A549 (cell line): Measurements from ENCODE around the gene CRTC3. TPM values are rescaled to one million over a fixed set of nuclear protein-coding genes. Genes with fewer than 3 reads are reported as not detected.

Source experiments
- ATAC-seq, 2 experiments: fragments of 200-7000 bp in 1 of 2; fragments of >200 bp in 1 of 2; cut with Nextera tagmentation in 1 of 2; cut with Tn5 transposase in 1 of 2; 3 replicates each; pipeline versions ENCODE4 v1.8.0 to v1.9.1; 2018 to 2020; ENCODE audit warnings: mild to moderate bottlenecking in 1 of 2, moderate library complexity in 1 of 2
- CTCF ChIA-PET: fragments of 300-600 bp; sonication (Branson Sonifier 250); formaldehyde crosslinking; extraction: SDS; loops from one replicate; lab custom pipeline; 2021; ENCODE audit warnings: antibody characterized with exemption, inconsistent platforms; lab: Yijun Ruan, JAX
- POLR2A ChIA-PET: fragments of 350-600 bp; formaldehyde crosslinking; extraction: SDS; loops from one replicate; lab custom pipeline; 2021; ENCODE audit warnings: antibody characterized with exemption, inconsistent platforms; lab: Yijun Ruan, JAX
- DNase-seq, 2 experiments: peaks; one replicate each; pipeline versions ENCODE4 v3.0.0 to v3.0.0-alpha.2; 2011 to 2016; ENCODE audit warnings: low read depth in 1 of 2, low spot score in 1 of 2
- FAIRE-seq: peaks from 2 replicates; lab custom pipeline; 2011; peaks lifted over from hg19 to GRCh38; lab: Jason Lieb, UNC
- H3K27ac ChIP-seq, 2 experiments: fragments of >200 bp; sonication (Bioruptor Twin); formaldehyde crosslinking; 3 replicates each; pipeline ENCODE4 v1.5.1; 2016 to 2017
- H3K4me1 ChIP-seq: fragments of >200 bp; sonication (Bioruptor Twin); formaldehyde crosslinking; 3 replicates; pipeline ENCODE4 v1.6.1; 2016
- H3K4me2 ChIP-seq: fragments of >200 bp; sonication (Bioruptor Twin); formaldehyde crosslinking; 3 replicates; pipeline ENCODE4 v1.6.1; 2016
- H3K4me3 ChIP-seq: fragments of >200 bp; sonication (Bioruptor Twin); formaldehyde crosslinking; 3 replicates; pipeline ENCODE4 v1.5.1; 2016
- H3K9me3 ChIP-seq: fragments of >200 bp; sonication (Bioruptor Twin); formaldehyde crosslinking; 3 replicates; pipeline ENCODE4 v1.6.1; 2016
- BHLHE40 ChIP-seq: IDR thresholded peaks from 2 replicates; pipeline ENCODE4 v1.6.1; 2012; ENCODE audit warnings: low read depth, low read length, inconsistent platforms
- CHD4 ChIP-seq: fragments of 200-600 bp; sonication (generic); IDR thresholded peaks from 2 replicates; pipeline ENCODE4 v1.6.1; 2016; ENCODE audit warnings: antibody characterized with exemption, mild to moderate bottlenecking, borderline replicate concordance
- ELK1 ChIP-seq: fragments of 150-350 bp; IDR thresholded peaks from 2 replicates; pipeline ENCODE4 v1.6.1; 2014; ENCODE audit warnings: low read depth, mild to moderate bottlenecking, low read length
- EP300 ChIP-seq, 2 experiments: fragments of >200 bp; sonication (Bioruptor Twin); formaldehyde crosslinking; IDR thresholded peaks; 2 replicates in 1 of 2; 3 replicates in 1 of 2; pipeline ENCODE4 v1.6.1; 2016 to 2017
- HMGXB4 ChIP-seq: fragments of 250-450 bp; sonication (Bioruptor Pico); IDR thresholded peaks from 2 replicates; pipeline ENCODE4 v1.5.0; 2021; ENCODE audit warnings: mild to moderate bottlenecking, moderate library complexity, borderline replicate concordance
- HOXA7 ChIP-seq: fragments of 250-450 bp; sonication (Bioruptor Pico); IDR thresholded peaks from 2 replicates; pipeline ENCODE4 v1.5.0; 2020; ENCODE audit warnings: mild to moderate bottlenecking, moderate library complexity
- JUN ChIP-seq, 2 experiments: fragments of >200 bp; sonication (Bioruptor Twin); formaldehyde crosslinking; IDR thresholded peaks; 2 replicates in 1 of 2; 3 replicates in 1 of 2; pipeline ENCODE4 v1.6.1; 2016 to 2017
- MAFK ChIP-seq: fragments of 450-650 bp; IDR thresholded peaks from 2 replicates; pipeline ENCODE4 v1.6.1; 2014; ENCODE audit not compliant: partially characterized antibody
- MAX ChIP-seq: IDR thresholded peaks from 2 replicates; pipeline ENCODE4 v1.6.1; 2012
- NFE2L2 ChIP-seq: fragments of 150-350 bp; conservative IDR thresholded peaks from 2 replicates; pipeline ENCODE4 v1.6.1; 2014; ENCODE audit warnings: low read length
- POLR2A ChIP-seq: IDR thresholded peaks from 2 replicates; pipeline ENCODE4 v1.6.1; 2012; ENCODE audit warnings: mild to moderate bottlenecking, low read length
- RARB ChIP-seq: fragments of 250-450 bp; sonication (Bioruptor Pico); IDR thresholded peaks from 2 replicates; pipeline ENCODE4 v1.8.0; 2021; ENCODE audit warnings: mild to moderate bottlenecking, moderate library complexity
- USF2 ChIP-seq: fragments of 450-650 bp; IDR thresholded peaks from 2 replicates; pipeline ENCODE4 v1.6.1; 2014; ENCODE audit warnings: antibody characterized with exemption
- WGBS: methylation state at CpG from one replicate; pipeline ENCODE4 v1.1.6; 2017; ENCODE audit errors: missing lambda C conversion rate; 5-methylcytosine and 5-hydroxymethylcytosine counted together
- polyA plus RNA-seq, 4 experiments: library from polyadenylated mRNA; depleted of rRNA in 3 of 4; stranded (reverse); fragments of >200 nt; fragmentation: RNase III in 1 of 4; extraction: RNeasy Plus Mini Kit Qiagen cat#74134 plus additional on column Dnase treatment in 1 of 4; gene quantifications; 2 replicates in 3 of 4; 3 replicates in 1 of 4; pipeline ENCODE4 v1.2.3, GENCODE V29; 2011 to 2017

CRTC3 gene
- polyA plus RNA-seq, 2 of the 4 experiments (the other 2 are of a cell fraction): 17.5 to 30.5 TPM

GRCh38 chr15:90691369-90691768, 161.6 kb downstream of the CRTC3 start:
- ATAC-seq: peak in 1 of 2 experiments; percentile 52; a peak in 2 of 6 replicates
- H3K4me1 ChIP-seq: no peaks in the 10 kb centered on the region
- no peak overlapping the region for H3K27ac ChIP-seq
- H3K4me2 ChIP-seq: no peak overlapping the region
- no peak for TF ChIP-seq POLR2A
- no peak for TF ChIP-seq ELK1
- no peak for TF ChIP-seq MAFK
- TF ChIP-seq RARB (CRISPR knock-in tag): no peak
- TF ChIP-seq HOXA7 (CRISPR knock-in tag): no peak
- TF ChIP-seq CHD4: no peak
- TF ChIP-seq USF2: no peak
- TF ChIP-seq NFE2L2: no peak
- no peak for TF ChIP-seq EP300 (IDR thresholded peaks at IDR 0.05)
- no peak overlapping the region for H3K4me3 ChIP-seq
- ChIA-PET POLR2A (no interaction called here), CTCF (interaction anchor here (0.7 to 0.9 kb wide), 2 partner anchors 39 to 44 kb away, joined by 3 to 5 read pairs; no protein-coding TSS in a partner anchor)
- H3K9me3 ChIP-seq: peaks cover 11% of the 10 kb centered on the region; the same call in 2 of the 3 replicates
- no peak for FAIRE-seq
- 72% methylated on average over 4 of the region's 4 CpGs for WGBS
- DNase-seq: no peak

- no peak overlapping the region for H3K4me3 ChIP-seq
- no peak overlapping the region for H3K27ac ChIP-seq
- peaks cover 11% of the 10 kb centered on the region; the same call in 2 of the 3 replicates for H3K9me3 ChIP-seq
- DNase-seq (no peak), FAIRE-seq (no peak), ATAC-seq (no peak)
- CTCF ChIA-PET: interaction anchor here (0.9 to 2.3 kb wide), 2 partner anchors 44 to 194 kb away, joined by 3 to 11 read pairs; no protein-coding TSS in a partner anchor
- 45% methylated on average over 4 of the region's 4 CpGs for WGBS
- H3K4me2 ChIP-seq: no peak overlapping the region
- POLR2A ChIA-PET: no interaction called here
- TF ChIP-seq BHLHE40: no peak
- no peak for TF ChIP-seq MAX
- no peak for TF ChIP-seq JUN (IDR thresholded peaks at IDR 0.05)
- TF ChIP-seq HMGXB4 (CRISPR knock-in tag): no peak
- no peaks in the 10 kb centered on the region for H3K4me1 ChIP-seq
These were observed 162.5 kb downstream of the CRTC3 start for GRCh38 chr15:90691982-90692773.

Other genes with a start within 250 kb of the CRTC3 start
- 1.2 and 1.4 TPM in 2 replicates for gene ZNF774, start 177.6 kb upstream of the CRTC3 start, polyA plus RNA-seq (2011; rRNA removed)
- gene ZNF774, start 177.6 kb upstream of the CRTC3 start, polyA plus RNA-seq (2017; fragmentation: RNase III; extraction: RNeasy Plus Mini Kit Qiagen cat#74134 plus additional on column Dnase treatment): 0.94 to 1.3 TPM (median 1.2 TPM) in 3 replicates
- gene IQGAP1, start 141.7 kb upstream of the CRTC3 start, polyA plus RNA-seq (2011; rRNA removed): 168 and 181 TPM in 2 replicates
- gene IQGAP1, start 141.7 kb upstream of the CRTC3 start, polyA plus RNA-seq (2017; fragmentation: RNase III; extraction: RNeasy Plus Mini Kit Qiagen cat#74134 plus additional on column Dnase treatment): 100 to 108 TPM (median 103 TPM) in 3 replicates
- gene BLM, start 187.4 kb downstream of the CRTC3 start, polyA plus RNA-seq (2011; rRNA removed): 14.5 and 15.2 TPM in 2 replicates
- gene BLM, start 187.4 kb downstream of the CRTC3 start, polyA plus RNA-seq (2017; fragmentation: RNase III; extraction: RNeasy Plus Mini Kit Qiagen cat#74134 plus additional on column Dnase treatment): 8.6 to 10.5 TPM (median 10.2 TPM) in 3 replicates